GM21390 (cell line): ENCODE measurements around the gene STK17A.

Experiments used
- ATAC-seq: cut with Tn5 transposase; IDR thresholded peaks from one replicate; pipeline ENCODE4 v1.9.1; 2021; ENCODE audit not compliant: unreplicated experiment

STK17A gene

DNA sequence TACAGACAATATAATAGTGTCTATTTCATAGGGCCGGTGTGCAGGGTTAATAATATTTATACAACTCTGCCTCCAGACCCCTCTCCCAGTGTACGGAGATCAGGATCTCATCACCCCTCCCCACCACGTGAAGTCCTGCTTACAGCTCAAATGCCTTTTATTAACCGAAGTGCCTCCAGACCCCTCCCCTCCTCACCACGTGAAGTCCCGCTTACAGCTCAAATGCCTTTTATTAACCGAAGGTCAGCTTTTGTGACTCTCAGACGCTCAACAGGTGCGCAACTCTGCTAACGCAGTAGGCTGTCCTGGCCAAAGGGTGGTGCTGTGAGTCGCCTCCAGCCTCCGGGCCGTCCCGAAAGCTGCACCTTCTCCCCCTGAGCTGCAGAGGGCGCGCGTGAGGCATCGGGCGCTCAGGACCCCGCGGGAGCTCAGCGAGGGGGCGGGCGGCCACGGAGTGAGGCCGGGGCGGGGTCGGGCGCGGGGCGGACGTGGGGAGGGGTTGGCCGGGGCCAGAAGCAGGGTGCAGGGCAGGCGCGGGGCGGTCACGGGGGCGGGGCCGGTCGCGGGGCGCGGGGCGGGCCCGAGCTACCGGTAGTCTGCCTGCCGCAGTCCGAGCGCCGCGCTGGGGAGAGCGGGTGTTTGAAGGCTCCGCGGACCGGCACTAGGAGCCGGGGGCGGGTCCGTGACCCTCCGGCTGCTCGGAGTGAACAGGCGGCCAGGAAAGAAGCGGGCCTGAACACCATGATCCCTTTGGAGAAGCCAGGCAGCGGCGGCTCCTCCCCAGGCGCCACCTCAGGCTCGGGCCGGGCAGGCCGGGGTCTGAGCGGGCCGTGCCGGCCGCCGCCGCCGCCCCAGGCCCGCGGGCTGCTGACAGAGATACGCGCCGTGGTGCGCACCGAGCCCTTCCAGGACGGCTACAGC is at the start of gene STK17A:
STK17A (plus strand) TSS at position 606 of the 921 bp plus-strand sequence; CDS start at position 742, 136 bp downstream.
- peak; percentile 62 for ATAC-seq

DNA sequence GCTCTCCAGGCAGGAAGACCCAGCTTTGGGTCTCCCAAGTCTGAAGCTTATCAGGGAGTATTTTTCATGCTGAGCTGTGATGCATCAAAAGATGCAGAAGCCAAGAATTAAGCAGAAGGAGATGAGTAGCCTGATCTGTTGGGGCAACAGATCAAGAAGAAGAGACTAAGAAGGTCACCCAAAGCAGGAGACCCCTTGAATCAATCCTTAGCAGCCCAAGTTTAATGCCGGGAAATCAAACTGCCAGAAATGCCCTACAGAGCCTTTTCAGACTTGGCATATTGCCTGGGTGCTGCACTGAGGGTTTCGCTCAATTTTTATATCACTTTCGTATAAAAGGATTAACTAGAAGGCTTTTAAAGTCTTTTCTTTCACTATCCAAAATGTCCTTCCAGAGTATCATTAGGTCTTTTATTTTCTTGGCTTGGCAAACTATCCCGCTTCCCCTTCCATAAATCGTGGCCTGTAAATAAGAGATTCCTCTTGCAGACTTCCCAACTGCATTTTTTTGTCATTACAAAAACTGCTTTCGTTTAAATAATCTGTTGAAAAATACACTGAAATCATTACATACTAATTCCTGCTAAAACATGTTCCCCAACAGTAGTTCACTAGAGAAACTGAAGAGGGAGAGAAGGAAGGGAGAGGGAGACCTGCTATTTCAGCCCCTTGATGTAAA is 49.0 kb upstream of the STK17A start:
- ATAC-seq = no peak

DNA sequence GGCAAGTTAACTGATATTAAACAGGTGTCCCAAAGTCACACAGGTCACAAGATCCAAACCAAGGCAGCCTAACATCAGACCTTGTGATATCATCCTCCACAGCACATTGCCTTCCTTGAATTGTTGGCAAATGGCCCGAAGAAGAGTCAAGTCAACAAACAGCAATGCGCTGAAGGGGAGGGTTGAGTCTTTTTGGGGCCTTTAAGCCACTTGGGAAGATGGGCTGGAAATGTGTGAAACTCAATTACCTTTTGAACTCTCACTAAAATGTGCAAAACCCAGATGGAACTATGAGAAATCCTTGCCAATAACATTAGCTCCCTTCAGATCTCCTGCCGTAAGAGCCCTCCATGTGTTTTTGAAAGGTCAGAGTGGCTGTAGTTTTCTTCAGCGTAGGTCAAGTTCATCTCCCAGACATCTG is 47.9 kb upstream of the STK17A start:
- ATAC-seq = no peak

DNA sequence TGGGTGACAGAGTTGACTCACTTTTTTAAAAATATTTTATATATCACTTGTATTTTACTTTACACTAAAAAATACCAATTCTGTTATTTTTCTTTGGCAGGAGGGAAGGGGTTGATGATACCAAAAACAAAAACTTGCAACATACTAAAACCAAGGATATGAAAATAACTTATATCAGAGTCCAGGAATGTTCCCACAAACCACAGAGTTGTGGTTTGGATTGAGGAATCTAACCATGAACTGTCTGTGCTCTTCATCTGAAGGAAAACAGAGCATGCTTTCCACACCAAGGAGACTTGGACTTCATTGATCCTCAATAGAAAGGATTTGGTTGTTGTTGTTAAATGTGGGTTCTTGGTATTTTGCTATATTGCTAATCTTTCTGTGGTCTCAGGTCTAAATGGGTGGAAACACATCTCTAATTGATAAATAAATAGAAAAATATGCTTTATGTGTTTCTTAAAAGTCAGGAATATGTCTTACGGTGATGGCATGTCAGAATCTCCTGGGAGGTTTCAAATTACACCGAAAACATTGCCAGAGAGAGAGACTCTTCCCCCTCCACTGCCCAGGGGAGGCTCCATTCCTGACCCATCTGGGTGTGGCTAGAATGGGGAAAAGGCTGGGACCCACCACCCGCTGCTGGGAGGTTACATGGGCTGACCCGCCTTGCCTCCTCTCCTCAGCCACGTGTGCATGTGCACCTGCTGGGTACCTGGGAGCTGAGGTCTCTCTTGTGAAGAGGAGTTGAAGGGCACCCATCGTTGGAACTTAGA is 46.9 kb upstream of the STK17A start:
- no peak for ATAC-seq

DNA sequence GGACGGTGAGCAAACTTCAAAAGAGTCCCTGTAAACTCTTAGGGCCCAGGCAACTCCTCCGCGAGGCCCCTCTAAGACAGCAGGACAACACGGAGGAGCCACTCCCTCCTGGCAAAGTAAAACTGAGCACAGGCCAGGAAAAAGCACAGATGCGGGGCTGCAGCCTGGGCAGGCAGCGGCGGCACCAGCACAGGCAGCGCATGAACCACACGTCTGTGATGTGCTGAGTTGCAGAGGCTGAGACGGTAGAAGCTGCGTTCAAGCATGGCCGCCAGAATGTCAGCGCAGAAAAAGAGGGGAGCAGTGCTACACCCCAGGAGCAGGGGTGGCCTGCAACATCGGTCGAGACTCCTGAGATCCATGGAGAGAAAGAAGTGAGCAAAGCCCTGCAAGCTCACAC is 46.1 kb upstream of the STK17A start:
- no peak for ATAC-seq

DNA sequence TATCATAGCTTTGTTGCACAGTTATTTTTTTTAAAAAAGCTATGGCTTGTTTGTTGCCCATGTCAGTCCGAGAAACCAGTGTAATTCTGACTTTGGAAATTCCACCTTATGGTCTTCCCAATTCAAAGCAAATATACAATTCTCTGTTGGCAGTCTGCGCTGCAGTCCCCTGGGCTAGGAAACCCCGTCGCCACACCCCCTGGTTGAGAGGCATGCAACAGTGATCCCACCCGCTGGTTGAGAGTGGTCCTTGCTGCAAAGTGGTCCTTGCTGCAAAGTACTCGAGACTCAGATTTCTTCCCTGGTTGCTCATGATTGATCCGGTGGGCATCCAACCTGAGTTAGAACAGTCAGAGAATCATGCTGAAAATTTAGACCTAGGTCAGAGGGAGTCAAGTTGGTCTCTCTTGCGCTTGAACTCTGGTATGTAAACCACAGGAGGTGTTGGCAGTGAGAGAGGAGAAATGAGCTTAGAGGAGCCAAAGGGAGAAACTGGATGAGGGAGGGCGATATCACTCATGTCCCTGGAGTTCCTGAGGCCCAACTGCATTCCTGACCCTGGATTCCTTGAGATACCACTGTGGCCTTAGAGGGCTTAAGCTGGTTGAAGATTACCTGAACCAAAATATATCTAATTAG is 45.0 kb upstream of the STK17A start:
- ATAC-seq = no peak

DNA sequence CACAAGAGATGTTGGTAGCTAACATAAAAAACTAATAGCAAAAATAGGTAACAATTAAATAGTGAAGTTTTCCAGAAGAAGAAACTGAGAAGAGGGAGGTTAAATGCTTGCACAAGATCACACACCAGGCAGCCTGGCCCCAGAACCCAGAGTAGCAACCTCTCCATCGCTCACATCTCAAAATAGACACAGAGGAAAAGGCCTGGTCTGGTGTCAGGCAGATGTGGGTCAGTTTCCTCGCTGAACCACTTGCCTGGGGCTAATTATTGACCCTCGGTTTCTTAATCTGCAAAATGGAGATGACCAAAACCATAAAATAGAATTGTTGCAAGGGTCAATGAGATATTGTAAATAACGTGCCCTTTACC is 44.5 kb upstream of the STK17A start:
- ATAC-seq = no peak

DNA sequence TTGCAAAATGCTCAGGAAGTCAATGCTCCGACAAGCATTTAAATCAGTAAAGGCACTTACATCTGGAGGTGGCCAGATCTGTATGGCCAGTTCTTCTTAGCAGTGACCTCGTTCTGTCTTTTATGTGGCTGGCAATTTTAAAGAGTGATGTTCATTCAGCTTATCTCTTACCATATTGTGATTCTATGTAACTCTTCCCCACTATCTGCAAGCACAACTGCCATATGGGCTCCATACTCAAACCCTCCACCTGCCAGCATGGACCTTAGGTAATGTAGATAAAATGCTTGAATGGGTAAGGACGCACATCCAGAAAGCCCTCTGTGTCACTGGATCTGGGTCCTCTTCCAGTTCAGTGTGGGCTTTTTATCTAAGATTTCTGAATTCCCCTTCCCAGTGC is 42.4 kb upstream of the STK17A start:
- ATAC-seq = no peak

DNA sequence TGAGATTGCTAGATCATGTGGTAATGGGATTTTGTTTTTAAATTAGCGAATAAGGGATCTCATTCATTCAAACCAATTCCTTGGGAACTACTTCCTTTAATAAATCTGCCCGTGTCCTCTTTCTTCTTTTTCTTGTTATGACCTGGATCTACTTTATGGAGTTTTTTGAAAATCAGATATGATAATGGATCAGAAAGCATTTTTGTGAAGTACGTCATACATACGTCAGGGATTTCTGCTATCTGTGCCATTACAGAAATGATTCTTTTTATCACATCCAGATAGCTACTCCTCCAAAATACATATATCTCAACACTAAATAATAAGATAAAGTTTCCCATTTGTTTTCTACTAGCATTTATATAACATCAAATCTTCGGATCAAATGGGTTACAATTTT is 40.2 kb upstream of the STK17A start:
- ATAC-seq = no peak

DNA sequence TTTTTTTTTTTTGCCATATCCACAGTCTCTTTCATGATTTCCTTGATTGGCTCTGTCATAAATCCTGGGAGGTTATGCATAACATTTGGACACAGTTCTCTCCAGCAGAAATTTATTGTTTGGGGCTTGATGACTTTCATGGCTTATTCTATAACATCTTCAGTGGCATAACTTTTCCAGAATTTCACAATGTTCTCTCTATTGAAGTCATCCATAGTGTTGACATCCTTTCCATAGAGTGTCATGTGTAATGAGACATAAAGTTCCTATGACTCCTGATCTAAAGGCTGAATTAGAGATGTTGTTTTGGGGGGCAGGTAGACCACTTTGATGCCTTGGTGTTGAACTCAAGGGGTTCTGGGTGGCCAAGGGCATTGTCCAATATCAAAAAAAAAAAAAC is 36.7 kb upstream of the STK17A start:
- no peak for ATAC-seq

DNA sequence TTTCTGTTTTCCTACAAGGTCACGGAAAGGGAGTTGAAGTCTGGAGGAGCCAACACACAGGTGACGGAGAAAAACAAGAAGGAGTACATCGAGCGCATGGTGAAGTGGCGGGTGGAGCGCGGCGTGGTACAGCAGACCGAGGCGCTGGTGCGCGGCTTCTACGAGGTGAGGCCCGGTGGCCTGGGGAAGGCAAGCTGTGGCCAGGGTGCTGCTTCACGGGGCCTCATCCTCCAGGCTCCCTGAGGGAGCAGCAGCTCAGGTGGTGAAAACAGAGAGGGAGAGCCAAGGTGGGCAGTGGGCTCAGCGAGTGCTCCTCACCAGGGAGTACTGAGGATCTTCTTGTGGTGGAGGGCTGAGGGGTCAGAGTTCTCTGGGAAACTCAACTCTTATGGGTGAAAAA is 32.5 kb upstream of the STK17A start:
- no peak for ATAC-seq

DNA sequence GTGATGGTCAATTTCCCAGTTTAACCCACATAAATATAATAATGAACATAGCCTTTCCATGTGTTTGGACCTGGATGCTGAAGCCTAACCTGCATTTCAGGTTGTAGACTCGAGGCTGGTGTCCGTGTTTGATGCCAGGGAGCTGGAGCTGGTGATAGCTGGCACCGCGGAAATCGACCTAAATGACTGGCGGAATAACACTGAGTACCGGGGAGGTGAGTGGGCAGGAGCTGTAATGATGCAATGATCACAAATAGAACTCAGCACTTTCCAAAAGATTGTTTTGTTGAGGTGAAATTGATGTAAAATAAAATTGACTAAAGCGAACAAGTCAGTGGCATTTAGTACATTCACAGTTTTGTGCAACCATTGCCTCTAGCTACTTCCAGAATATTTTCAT is 30.8 kb upstream of the STK17A start:
- no peak for ATAC-seq

DNA sequence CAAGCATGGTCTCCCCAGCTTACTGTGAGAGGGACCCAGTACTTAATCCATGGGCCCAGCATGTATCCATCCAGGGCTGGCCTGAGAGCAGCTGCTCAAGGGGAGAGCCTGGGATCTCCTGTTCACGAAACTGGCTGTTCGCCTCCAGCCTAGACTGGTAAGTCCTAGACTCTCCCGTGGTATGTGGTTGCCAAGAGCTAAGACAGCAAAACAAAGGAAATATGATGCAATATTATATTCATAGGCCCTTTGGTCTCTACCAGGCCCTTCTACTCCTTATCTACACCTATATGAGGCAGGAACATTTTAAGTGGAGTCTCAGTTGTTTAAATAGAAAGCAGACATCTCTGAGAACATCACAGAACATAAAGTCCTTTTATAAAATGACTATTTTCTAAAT is 28.9 kb upstream of the STK17A start:
- no peak for ATAC-seq

DNA sequence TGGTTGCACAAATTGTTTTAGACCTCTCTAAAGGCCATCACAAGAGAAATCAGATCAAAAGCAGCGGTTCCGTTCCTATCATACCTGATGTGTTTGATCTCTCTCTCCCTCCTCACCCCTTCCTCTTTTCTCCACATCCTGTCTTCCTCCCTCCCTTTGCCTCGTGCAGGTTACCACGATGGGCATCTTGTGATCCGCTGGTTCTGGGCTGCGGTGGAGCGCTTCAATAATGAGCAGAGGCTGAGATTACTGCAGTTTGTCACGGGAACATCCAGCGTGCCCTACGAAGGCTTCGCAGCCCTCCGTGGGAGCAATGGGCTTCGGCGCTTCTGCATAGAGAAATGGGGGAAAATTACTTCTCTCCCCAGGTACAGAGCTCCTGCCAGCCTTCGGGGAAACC is 28.5 kb upstream of the STK17A start:
- ATAC-seq = no peak

DNA sequence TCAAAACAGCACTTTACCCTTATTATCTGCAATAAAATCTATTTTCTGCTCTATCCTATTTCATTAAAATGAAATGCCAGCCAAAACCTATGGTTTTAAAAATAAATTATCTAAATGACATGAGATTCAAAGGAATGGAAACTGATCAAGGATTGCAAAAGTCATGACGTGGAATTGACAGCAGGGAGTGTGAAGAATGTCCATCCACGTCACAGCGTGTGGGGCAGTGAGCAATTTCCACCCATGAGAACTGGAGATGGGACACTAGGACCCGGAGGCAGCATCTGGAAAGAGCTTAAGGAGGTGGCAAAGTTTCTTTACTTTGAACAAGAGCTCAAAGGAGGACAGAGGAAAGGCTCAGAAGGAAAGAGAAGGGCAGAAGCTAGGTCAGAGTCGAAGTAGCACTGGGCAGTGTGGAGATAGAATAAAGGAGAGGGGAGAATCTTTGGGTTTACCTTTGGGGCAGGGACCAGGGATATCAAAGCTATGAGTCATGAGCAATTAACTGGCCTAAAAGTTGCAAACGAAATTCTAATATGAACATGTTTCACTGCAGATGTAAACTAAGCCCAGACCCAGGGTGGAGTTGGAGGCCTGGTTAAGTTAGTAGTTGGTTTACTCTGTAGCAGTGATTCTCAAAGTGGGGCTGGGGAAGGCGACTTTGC is 24.9 kb upstream of the STK17A start:
- ATAC-seq = no peak

DNA sequence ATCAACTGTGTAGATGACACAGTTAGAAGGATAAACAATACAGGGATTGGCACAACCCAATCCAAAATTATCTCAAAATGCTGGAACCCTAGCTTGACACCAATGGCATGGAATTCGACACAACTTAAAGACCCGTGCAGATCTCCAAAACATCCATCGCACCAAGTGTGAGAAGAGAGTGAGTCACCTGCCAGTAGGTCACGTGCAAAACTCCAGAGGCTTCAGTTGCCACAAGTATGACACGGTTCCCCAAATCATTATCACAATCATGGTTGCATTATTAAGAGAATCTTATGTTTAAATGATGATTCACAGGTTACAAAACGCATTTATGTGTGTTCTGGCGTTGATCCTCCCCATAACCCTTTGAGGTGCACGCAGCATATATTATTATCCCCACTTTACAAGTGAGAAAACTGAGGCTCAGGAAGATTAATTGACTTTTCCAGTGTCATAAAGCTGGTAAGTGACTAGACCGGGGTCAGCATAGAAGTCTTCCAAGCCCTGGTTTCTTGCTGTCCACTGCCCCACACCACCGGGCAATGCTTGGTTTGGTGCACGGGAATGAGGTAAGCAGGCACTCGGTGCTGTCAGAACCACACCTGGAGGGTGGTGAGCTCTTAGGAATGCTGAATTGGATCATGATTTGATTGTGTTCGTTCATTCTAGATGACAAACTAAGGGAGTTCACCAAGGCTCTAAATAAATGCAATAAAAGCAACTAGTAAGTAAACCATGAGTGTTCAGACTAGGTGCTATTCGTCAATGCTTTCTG is 23.6 kb upstream of the STK17A start:
- ATAC-seq = no peak

DNA sequence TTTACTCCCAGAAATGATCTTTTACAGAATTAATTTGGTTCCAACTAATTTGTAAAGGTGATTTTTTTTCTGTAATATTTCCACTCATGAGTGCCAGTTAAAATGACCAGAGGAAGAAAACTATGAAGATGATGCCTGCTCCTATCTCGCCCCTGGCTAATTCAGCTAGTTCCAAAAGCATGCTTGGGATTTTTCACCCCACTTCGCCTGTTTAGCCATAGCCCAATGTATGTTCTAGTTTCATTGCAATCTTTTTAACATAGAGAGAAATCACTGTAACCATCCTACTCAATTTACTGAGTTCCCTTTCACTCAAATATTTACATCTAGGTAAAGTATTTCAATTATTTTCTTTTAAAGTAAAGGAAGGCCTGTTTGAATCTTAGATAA is 23.0 kb upstream of the STK17A start:
- ATAC-seq = no peak

DNA sequence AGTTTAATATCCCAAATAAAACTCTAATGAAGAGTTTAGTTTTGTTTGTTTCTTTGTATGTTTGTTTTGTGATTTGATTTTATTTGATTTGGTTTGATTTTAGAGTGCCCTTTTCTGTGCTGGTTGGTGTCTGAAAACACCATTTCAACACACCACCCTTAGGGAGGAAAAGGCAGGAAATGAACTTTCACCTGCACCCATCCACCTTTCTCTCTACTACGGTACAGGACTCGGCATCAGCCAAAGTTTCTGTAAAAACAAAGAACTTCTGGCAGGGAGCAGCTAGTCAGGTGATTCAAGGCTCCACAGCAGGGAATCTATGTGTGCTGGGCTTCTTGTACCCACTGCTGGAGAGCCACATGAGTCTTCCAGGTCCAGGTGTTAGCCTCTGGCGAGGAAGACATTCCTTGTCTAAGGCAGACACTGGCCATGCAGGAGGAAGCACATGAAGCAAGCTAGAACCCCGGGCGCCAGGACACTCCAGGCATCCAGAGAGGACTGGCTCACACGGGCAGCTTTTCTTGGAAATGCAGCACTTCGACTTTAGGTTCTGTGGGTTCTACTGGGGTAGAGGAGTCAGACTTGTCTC is 22.1 kb upstream of the STK17A start:
- no peak for ATAC-seq

DNA sequence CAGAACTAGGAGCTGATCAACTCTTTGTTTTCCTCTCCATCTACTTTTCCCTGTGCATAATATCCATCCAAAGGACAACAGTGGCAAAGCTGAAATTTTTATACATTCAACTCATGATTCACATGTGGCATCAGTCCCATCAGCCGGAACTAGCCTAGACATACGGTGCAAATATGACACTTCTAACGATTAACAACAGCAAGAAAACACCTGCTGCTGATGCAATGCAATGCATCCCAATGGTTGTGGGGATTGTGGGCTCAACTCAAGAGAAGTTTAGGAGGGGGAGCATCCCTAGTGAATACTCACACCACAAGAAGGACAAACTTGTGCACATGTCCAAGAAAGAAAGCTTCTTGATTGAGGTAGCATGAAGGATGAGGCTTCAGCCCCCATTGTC is 20.5 kb upstream of the STK17A start:
- no peak for ATAC-seq

DNA sequence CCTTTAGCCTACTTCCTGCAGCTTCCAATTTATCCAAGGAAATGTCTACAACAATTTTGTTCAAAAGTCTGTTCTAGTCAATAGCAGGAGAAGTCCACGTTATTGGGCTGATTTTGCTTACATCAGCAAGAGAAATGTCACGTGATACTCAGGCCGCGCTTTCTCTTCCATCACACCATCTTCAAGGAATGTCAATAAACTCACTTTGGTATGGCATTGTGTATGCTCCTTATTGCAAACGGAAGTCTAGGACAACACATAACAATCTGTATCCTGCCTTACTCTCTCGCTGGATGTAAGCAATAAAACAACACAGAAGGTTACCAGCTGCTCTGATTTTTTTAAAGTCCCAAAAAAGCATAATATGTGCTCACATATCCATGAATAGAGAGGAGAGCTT is 17.1 kb upstream of the STK17A start:
- no peak for ATAC-seq
